Measurements from ENCODE around the gene CIC. TPM values are rescaled to one million over a fixed set of nuclear protein-coding genes. Genes with fewer than 3 reads are reported as not detected.

Gene CIC
- total RNA-seq, 1 donor from 2014 or later: 96.5 TPM

DNA sequence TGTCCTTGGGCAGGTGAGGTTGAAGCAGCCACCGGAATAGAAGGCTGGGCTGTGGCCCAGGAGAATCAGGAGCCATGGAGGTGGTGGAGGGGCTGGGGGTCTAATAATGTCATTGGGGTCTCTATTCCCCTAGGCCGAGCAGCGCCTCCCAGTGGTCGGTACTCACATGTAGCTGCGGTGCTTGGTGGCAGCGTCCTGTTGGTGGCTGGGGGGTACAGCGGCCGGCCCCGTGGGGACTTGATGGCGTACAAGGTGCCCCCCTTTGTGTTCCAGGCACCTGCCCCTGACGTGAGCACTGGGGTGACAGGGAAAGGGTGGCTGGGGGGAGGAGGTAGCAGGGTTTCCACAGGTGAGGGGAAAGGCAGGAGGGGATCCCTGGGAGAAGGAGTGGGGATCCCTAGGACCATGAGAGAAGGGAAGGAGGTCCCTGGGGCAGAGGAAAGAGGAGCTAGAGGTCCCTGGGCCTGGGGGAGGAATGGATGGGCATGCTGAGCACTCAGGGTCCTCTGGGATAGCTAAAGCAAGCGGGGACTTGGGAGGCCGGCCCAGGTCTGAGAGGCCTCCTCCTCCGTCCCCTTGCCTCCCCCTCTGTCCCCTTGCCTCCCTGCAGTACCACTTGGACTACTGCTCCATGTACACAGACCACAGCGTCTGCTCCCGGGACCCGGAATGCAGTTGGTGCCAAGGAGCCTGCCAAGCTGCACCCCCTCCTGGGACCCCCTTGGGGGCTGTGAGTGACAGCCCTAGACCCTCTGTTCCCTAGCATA lies 74.5 kb downstream of the CIC start:
- no peak for TF ChIP-seq CTCF (IDR thresholded peaks at IDR 0.05)
- ATAC-seq (ENCODE audit: low read depth) (no peak), DNase-seq (no peak)
- no peak overlapping the region for H3K27ac Mint-ChIP-seq
- no peaks in the 10 kb centered on the region for H3K4me1 Mint-ChIP-seq
- H3K9me3 Mint-ChIP-seq: no peaks in the 10 kb centered on the region
- H3K36me3 Mint-ChIP-seq (ENCODE audit: low read depth): peaks cover 41% of the 10 kb centered on the region
- no peak overlapping the region for H3K4me3 Mint-ChIP-seq
- ChIA-PET POLR2A (no interaction called here), CTCF (no interaction called here)
- H3K27me3 Mint-ChIP-seq: no peaks in the 10 kb centered on the region
- intact Hi-C loops (cut with micrococcal nuclease): no loop called here

DNA sequence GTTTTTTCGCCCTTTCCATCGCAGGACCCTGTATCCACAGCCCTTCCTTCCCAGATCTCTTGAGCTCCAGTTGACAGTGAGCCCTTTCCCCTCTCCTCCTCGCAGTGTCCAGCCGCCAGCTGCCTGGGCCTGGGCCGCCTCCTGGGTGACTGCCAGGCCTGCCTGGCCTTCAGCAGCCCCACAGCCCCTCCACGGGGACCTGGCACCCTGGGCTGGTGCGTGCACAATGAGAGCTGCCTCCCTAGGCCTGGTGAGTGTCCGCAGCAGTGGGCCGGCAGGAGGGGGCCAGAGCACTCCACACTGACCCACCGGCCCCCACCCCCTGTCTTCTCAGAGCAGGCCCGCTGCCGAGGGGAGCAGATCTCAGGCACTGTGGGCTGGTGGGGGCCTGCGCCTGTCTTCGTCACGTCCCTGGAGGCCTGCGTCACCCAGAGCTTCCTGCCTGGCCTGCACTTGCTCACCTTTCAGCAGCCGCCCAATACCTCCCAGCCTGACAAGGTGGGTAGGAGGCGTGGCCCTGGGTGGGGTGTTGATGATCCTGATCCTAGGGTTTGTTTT lies 75.4 kb downstream of the CIC start:
- intact Hi-C loops (cut with micrococcal nuclease): no loop called here
- H3K27ac Mint-ChIP-seq: no peak overlapping the region
- POLR2A ChIA-PET: no interaction called here

More for the DNA sequence above, 75.4 kb downstream of the CIC start:
- no peaks in the 10 kb centered on the region for H3K9me3 Mint-ChIP-seq
- DNase-seq (no peak), ATAC-seq (ENCODE audit: low read depth) (no peak)
- H3K4me1 Mint-ChIP-seq: no peaks in the 10 kb centered on the region
- no peak for TF ChIP-seq CTCF (IDR thresholded peaks at IDR 0.05)
- peaks cover 35% of the 10 kb centered on the region for H3K36me3 Mint-ChIP-seq (ENCODE audit: low read depth)
- CTCF ChIA-PET: no interaction called here
- H3K4me3 Mint-ChIP-seq: no peak overlapping the region
- no peaks in the 10 kb centered on the region for H3K27me3 Mint-ChIP-seq

Other genes starting within 250 kb of the CIC start
- 0.09 and 0.15 TPM in 2 replicates for gene GRIK5, start 199.0 kb upstream of the CIC start, total RNA-seq
- 27.7 and 29.6 TPM in 2 replicates for gene ZNF574, start 193.1 kb upstream of the CIC start, total RNA-seq
- 508 and 577 TPM in 2 replicates for gene POU2F2, start 136.8 kb upstream of the CIC start, total RNA-seq
- 26.1 and 29.0 TPM in 2 replicates for gene DEDD2, start 51.6 kb upstream of the CIC start, total RNA-seq
- gene ZNF526, start 48.9 kb upstream of the CIC start, total RNA-seq: 19.6 and 22.7 TPM in 2 replicates
- 38.2 and 38.6 TPM in 2 replicates for gene GSK3A, start 26.6 kb upstream of the CIC start, total RNA-seq
- 47.9 and 48.1 TPM in 2 replicates for gene ERF, start 14.1 kb upstream of the CIC start, total RNA-seq
- gene PRR19, start 32.9 kb downstream of the CIC start, total RNA-seq: 0.20 and 0.33 TPM in 2 replicates
- 22.7 and 25.9 TPM in 2 replicates for gene PAFAH1B3, start 33.4 kb downstream of the CIC start, total RNA-seq
- not detected in 2 replicates for gene TMEM145, start 44.1 kb downstream of the CIC start, total RNA-seq
- 13.0 and 15.1 TPM in 2 replicates for gene MEGF8, start 56.4 kb downstream of the CIC start, total RNA-seq
- gene CNFN, start 121.0 kb downstream of the CIC start, total RNA-seq: 1.00 and 2.4 TPM in 2 replicates
- gene LIPE, start 158.1 kb downstream of the CIC start, total RNA-seq: 37.2 and 37.3 TPM in 2 replicates
- not detected in 2 replicates for gene CXCL17, start 173.7 kb downstream of the CIC start, total RNA-seq

Data from activated B cell treated with CpG ODN at 0.5 μM for 24 hours (primary cell).